Endothelial cell of umbilical vein (primary cell): ENCODE data around the gene SPPL2C. TPM values are rescaled to one million over a fixed set of nuclear protein-coding genes. Genes with fewer than 3 reads are reported as not detected.

Source experiments
- BruUV-seq: library from RNA; stranded (reverse); fragments of 400-500 nt; replicated peaks from 2 replicates; lab custom pipeline; 2021; lab: Mats Ljungman, UMichigan
- CTCF ChIA-PET: fragments of 300-600, 350-600 bp; sonication (Branson Sonifier 250); formaldehyde crosslinking; loops from one replicate; lab custom pipeline; 2021; ENCODE audit warnings: antibody characterized with exemption, inconsistent platforms; lab: Charles Lee
- POLR2A ChIA-PET: fragments of 300-600, 350-600 bp; sonication (Branson Sonifier 250); formaldehyde crosslinking; loops from one replicate; lab custom pipeline; 2021; ENCODE audit warnings: antibody characterized with exemption, inconsistent platforms; lab: Charles Lee
- DNase-seq: peaks from one replicate; pipeline ENCODE4 v3.0.0-alpha.2; 2011; ENCODE audit warnings: low read depth, low spot score
- FAIRE-seq: peaks from 2 replicates; lab custom pipeline; 2011; peaks lifted over from hg19 to GRCh38; lab: Jason Lieb, UNC
- H2AFZ ChIP-seq: 2 replicates; pipeline ENCODE4 v1.6.0; 2012; ENCODE audit warnings: low read depth, low read length, control low read depth, inconsistent platforms
- H3K27ac ChIP-seq: 2 replicates; pipeline ENCODE4 v1.5.1; 2011; ENCODE audit warnings: low read depth, mild to moderate bottlenecking, control low read depth, low read length, moderate library complexity; ENCODE audit not compliant: insufficient read depth
- H3K27me3 ChIP-seq, 2 experiments: 2 replicates each; pipeline versions ENCODE4 v1.6.0 to v1.6.1; 2011; ENCODE audit warnings: low read length in 2 of 2, mixed read lengths in 1 of 2; ENCODE audit not compliant: control insufficient read depth in 2 of 2, insufficient read depth in 2 of 2
- H3K36me3 ChIP-seq, 2 experiments: 2 replicates in 1 of 2; 3 replicates in 1 of 2; pipeline ENCODE4 v1.5.1; 2011; ENCODE audit warnings: low read length in 2 of 2, mild to moderate bottlenecking in 1 of 2, moderate library complexity in 1 of 2; ENCODE audit not compliant: control insufficient read depth in 2 of 2, insufficient read depth in 2 of 2; ENCODE audit errors: extremely low read depth in 1 of 2
- H3K4me1 ChIP-seq: 3 replicates; pipeline ENCODE4 v1.5.1; 2011; ENCODE audit warnings: mild to moderate bottlenecking, low read length; ENCODE audit not compliant: control insufficient read depth, insufficient read depth; ENCODE audit errors: extremely low read depth
- H3K4me2 ChIP-seq: 2 replicates; pipeline ENCODE4 v1.6.1; 2011; ENCODE audit warnings: low read length, control low read depth, mixed read lengths; ENCODE audit not compliant: insufficient read depth
- H3K4me3 ChIP-seq, 3 experiments: fragments of 200-600 bp in 1 of 3; sonication (generic), shearing (Covaris generic) in 1 of 3; replicated peaks in 1 of 3; 2 replicates each; pipeline ENCODE4 v1.5.1; 2011 to 2016; ENCODE audit warnings: control low read depth in 3 of 3, low read length in 3 of 3, mild to moderate bottlenecking in 2 of 3, inconsistent platforms in 1 of 3, low read depth in 1 of 3, moderate library complexity in 1 of 3; ENCODE audit not compliant: insufficient read depth in 1 of 3
- H3K79me2 ChIP-seq: 2 replicates; pipeline ENCODE4 v1.6.0; 2012; ENCODE audit warnings: low read length, inconsistent platforms; ENCODE audit not compliant: control insufficient read depth, insufficient read depth
- H3K9ac ChIP-seq: replicated peaks from 2 replicates; pipeline ENCODE3; 2011; ENCODE audit warnings: low read length, control low read depth; ENCODE audit not compliant: insufficient read depth; ENCODE audit errors: extremely low read depth
- H3K9me1 ChIP-seq: replicated peaks from 3 replicates; pipeline ENCODE4 v1.6.0; 2011; ENCODE audit warnings: mild to moderate bottlenecking, low read length; ENCODE audit not compliant: control insufficient read depth, insufficient read depth; ENCODE audit errors: extremely low read depth
- H3K9me3 ChIP-seq: replicated peaks from 2 replicates; pipeline ENCODE4 v1.5.1; 2012; ENCODE audit warnings: low read length, inconsistent platforms; ENCODE audit not compliant: control insufficient read depth, insufficient read depth
- H4K20me1 ChIP-seq: replicated peaks from 2 replicates; pipeline ENCODE3; 2011; ENCODE audit warnings: mild to moderate bottlenecking, low read length; ENCODE audit not compliant: control insufficient read depth, insufficient read depth; ENCODE audit errors: extremely low read depth
- EZH2 ChIP-seq: IDR thresholded peaks from 2 replicates; pipeline ENCODE4 v1.6.1; 2012; ENCODE audit warnings: borderline replicate concordance, low read depth, mild to moderate bottlenecking, moderate library complexity, low read length, inconsistent platforms; ENCODE audit not compliant: severe bottlenecking
- FOS ChIP-seq: IDR thresholded peaks from 2 replicates; pipeline ENCODE4 v1.6.1; 2011; ENCODE audit warnings: mild to moderate bottlenecking, low read length, moderate library complexity, borderline replicate concordance; ENCODE audit not compliant: insufficient read depth
- GATA2 ChIP-seq: IDR thresholded peaks from 2 replicates; pipeline ENCODE4 v1.7.0; 2011; ENCODE audit warnings: low read depth, mild to moderate bottlenecking, moderate library complexity, mixed read lengths, low read length; ENCODE audit not compliant: insufficient read length, insufficient read depth
- JUN ChIP-seq: IDR thresholded peaks from 2 replicates; pipeline ENCODE4 v1.6.1; 2011; ENCODE audit warnings: borderline replicate concordance, low read depth; ENCODE audit not compliant: insufficient read length, insufficient read depth
- MYC ChIP-seq: IDR thresholded peaks from one replicate; pipeline ENCODE4 v1.6.1; 2011; ENCODE audit warnings: mild to moderate bottlenecking, low read depth, low read length
- POLR2A ChIP-seq: IDR thresholded peaks from 2 replicates; pipeline ENCODE4 v1.6.1; 2012; ENCODE audit warnings: low read depth, mild to moderate bottlenecking, control low read depth, low read length
- POLR2AphosphoS5 ChIP-seq: IDR thresholded peaks from 2 replicates; pipeline ENCODE4 v1.6.1; 2012; ENCODE audit warnings: low read depth, mild to moderate bottlenecking, control low read depth, low read length, moderate library complexity; ENCODE audit not compliant: insufficient read depth
- dilution Hi-C: fragments of 300-500 bp; cut with MboI; formaldehyde crosslinking; loops from one replicate; pipeline ENCODE4 v1.15.0; 2019; ENCODE audit warnings: low sequenced_read_pairs; ENCODE audit not compliant: extremely low pct_ligation_motif_present
- intact Hi-C: fragments of 100-400 bp; cut with micrococcal nuclease; formaldehyde crosslinking; loops from one replicate; pipeline ENCODE4 v1.10.0; 2022
- polyA plus RNA-seq, 4 experiments: library from polyadenylated mRNA; depleted of rRNA in 3 of 4; stranded (reverse) in 3 of 4; unstranded in 1 of 4; fragments of >200 nt; gene quantifications; 2 replicates each; pipeline versions ENCODE4 v1.2.1 to v1.2.3, GENCODE V29; 2011 to 2012; ENCODE audit warnings: missing spikeins in 1 of 4
- total RNA-seq: library from RNA; stranded (reverse); gene quantifications from 2 replicates; pipeline ENCODE4 v1.2.3, GENCODE V29; 2021
- TF ChIP-seq, protein P1 (sequence below): IDR thresholded peaks from 2 replicates; pipeline ENCODE4 v1.6.1; 2011; ENCODE audit not compliant: insufficient read depth, insufficient read length
- TF ChIP-seq, protein P2 (sequence below), 2 donors: IDR thresholded peaks; 1 replicate in 1 of 2; 2 replicates in 1 of 2; pipeline ENCODE4 v1.5.1; 2011; ENCODE audit warnings: low read length in 2 of 2, mild to moderate bottlenecking in 2 of 2, moderate library complexity in 2 of 2, control low read depth in 1 of 2, inconsistent platforms in 1 of 2, low read depth in 1 of 2; ENCODE audit not compliant: insufficient read depth in 1 of 2; ENCODE audit errors: extremely low read depth in 1 of 2

The SPPL2C gene
- total and polyA plus RNA-seq, 2 donors (not counting 3 experiments of a cell fraction or from before 2014, with no cell fraction given): not detected

DNA sequence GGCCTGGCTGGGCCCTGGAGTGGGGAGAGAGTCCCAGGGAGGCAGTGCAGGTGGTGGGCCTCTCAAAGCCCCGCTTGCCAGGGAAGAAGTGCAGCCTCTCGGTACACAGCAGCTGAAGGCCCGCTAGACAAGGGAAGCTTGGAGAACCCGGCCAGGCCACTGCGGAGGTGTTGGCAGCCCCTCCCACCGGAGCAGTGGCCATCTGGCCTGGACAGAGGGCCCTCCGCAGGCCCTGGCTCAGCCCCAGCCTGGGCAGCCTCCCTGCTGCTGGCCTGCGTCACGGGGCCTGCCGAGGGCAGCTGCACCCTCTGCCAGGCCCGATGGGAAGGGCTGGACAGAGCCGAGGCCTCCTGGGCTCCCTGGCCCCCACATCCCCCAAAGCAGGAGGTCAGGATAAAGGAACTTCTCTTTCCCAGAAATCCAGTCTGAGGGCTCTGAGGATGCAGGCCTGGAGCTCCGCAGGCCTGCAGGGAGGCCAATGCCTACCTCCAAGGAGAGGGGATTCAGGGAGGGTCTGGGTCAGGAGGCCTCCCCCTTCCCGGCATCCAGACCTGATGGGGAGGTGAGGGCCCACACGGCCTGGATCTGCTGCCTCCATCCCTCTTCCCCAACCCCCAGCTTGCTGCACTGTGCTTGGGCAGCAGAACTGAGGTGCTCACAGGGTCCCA, 4.3 kb downstream of the SPPL2C start:
- H3K4me1 ChIP-seq: no peaks in the 10 kb centered on the region
- no peaks in the 10 kb centered on the region for H4K20me1 ChIP-seq
- TF ChIP-seq, protein P1, sequence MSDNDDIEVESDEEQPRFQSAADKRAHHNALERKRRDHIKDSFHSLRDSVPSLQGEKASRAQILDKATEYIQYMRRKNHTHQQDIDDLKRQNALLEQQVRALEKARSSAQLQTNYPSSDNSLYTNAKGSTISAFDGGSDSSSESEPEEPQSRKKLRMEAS: no peak
- TF ChIP-seq JUN (no peak), FOS (no peak), POLR2A (no peak), EZH2 (no peak), POLR2AphosphoS5 (no peak), GATA2 (no peak), MYC (no peak)
- TF ChIP-seq, protein P2, sequence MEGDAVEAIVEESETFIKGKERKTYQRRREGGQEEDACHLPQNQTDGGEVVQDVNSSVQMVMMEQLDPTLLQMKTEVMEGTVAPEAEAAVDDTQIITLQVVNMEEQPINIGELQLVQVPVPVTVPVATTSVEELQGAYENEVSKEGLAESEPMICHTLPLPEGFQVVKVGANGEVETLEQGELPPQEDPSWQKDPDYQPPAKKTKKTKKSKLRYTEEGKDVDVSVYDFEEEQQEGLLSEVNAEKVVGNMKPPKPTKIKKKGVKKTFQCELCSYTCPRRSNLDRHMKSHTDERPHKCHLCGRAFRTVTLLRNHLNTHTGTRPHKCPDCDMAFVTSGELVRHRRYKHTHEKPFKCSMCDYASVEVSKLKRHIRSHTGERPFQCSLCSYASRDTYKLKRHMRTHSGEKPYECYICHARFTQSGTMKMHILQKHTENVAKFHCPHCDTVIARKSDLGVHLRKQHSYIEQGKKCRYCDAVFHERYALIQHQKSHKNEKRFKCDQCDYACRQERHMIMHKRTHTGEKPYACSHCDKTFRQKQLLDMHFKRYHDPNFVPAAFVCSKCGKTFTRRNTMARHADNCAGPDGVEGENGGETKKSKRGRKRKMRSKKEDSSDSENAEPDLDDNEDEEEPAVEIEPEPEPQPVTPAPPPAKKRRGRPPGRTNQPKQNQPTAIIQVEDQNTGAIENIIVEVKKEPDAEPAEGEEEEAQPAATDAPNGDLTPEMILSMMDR (IDR thresholded peaks at IDR 0.05; ENCODE audit: extremely low read depth in 1 of 2, insufficient read depth in 1 of 2, low read depth in 1 of 2, low read length in 2 of 2): no peak
- no peak overlapping the region for H3K27ac ChIP-seq
- H3K36me3 ChIP-seq: no peaks in the 10 kb centered on the region
- H3K79me2 ChIP-seq: no peaks in the 10 kb centered on the region
- intact Hi-C loops (no loop called here), dilution Hi-C loops (no loop called here)
- BruUV-seq: no TSS peak
- no peak overlapping the region for H3K4me2 ChIP-seq
- FAIRE-seq (no peak), DNase-seq (no peak)
- H3K4me3 ChIP-seq: no peak overlapping the region
- no peak overlapping the region for H2AFZ ChIP-seq
- peaks cover 0 to 4% of the 10 kb centered on the region in 2 experiments for H3K27me3 ChIP-seq
- ChIA-PET POLR2A (no interaction called here), CTCF (interaction anchor here (0.7 to 2.0 kb wide), 6 partner anchors 17 to 630 kb away, joined by 3 to 12 read pairs (median 3); no protein-coding TSS in a partner anchor)
- no peaks in the 10 kb centered on the region for H3K9me1 ChIP-seq
- H3K9ac ChIP-seq: no peak overlapping the region
- H3K9me3 ChIP-seq: no peaks in the 10 kb centered on the region
